H9 (cell line): Measurements from ENCODE around the gene CCDC57. TPM values are rescaled to one million over a fixed set of nuclear protein-coding genes. Genes with fewer than 3 reads are reported as not detected.

ENCODE experiments used
- DNase-seq: peaks from one replicate; pipeline ENCODE4 v3.0.0-alpha.2; 2017
- H2AFZ ChIP-seq: one replicate; pipeline ENCODE4 v1.6.1; 2013; ENCODE audit warnings: mild to moderate bottlenecking, low read length, control low read depth, moderate library complexity
- H2AK5ac ChIP-seq: 2 replicates; pipeline ENCODE4 v1.6.1; 2013; ENCODE audit warnings: low read length, control low read depth, mixed read lengths; ENCODE audit not compliant: insufficient read length
- H2BK120ac ChIP-seq: one replicate; pipeline ENCODE4 v1.6.1; 2013; ENCODE audit warnings: low read depth, mild to moderate bottlenecking, low read length, control low read depth, inconsistent platforms; ENCODE audit not compliant: poor library complexity, severe bottlenecking
- H2BK12ac ChIP-seq: 2 replicates; pipeline ENCODE4 v1.6.1; 2013; ENCODE audit warnings: low read length, control low read depth, mixed read lengths, low read depth; ENCODE audit not compliant: insufficient read length
- H2BK15ac ChIP-seq: 2 replicates; pipeline ENCODE4 v1.6.1; 2013; ENCODE audit warnings: low read depth, low read length, control low read depth
- H2BK20ac ChIP-seq: one replicate; pipeline ENCODE4 v1.6.1; 2013; ENCODE audit warnings: low read depth, mild to moderate bottlenecking, low read length, control low read depth, inconsistent platforms; ENCODE audit not compliant: poor library complexity, severe bottlenecking
- H2BK5ac ChIP-seq: 2 replicates; pipeline ENCODE4 v1.6.1; 2013; ENCODE audit warnings: low read length, control low read depth, mixed read lengths; ENCODE audit not compliant: insufficient read length
- H3K14ac ChIP-seq: 2 replicates; pipeline ENCODE4 v1.6.1; 2013; ENCODE audit warnings: low read length, control low read depth; ENCODE audit not compliant: insufficient read depth
- H3K18ac ChIP-seq: 2 replicates; pipeline ENCODE4 v1.6.1; 2013; ENCODE audit warnings: low read depth, mild to moderate bottlenecking, mixed read lengths, low read length, control low read depth; ENCODE audit not compliant: insufficient read length
- H3K23ac ChIP-seq: 2 replicates; pipeline ENCODE4 v1.6.1; 2013; ENCODE audit warnings: low read length, control low read depth, mixed read lengths, low read depth; ENCODE audit not compliant: insufficient read length
- H3K23me2 ChIP-seq: 2 replicates; pipeline ENCODE4 v1.6.1; 2013; ENCODE audit warnings: low read depth, mild to moderate bottlenecking, mixed read lengths, low read length, control low read depth; ENCODE audit not compliant: insufficient read length, poor library complexity, severe bottlenecking
- H3K27ac ChIP-seq: 2 replicates; pipeline ENCODE4 v1.5.1; 2013; ENCODE audit warnings: low read length, control low read depth, mixed read lengths, low read depth; ENCODE audit not compliant: insufficient read length
- H3K27me3 ChIP-seq: 2 replicates; pipeline ENCODE4 v1.6.1; 2013; ENCODE audit warnings: low read length, control low read depth, inconsistent platforms; ENCODE audit not compliant: insufficient read depth
- H3K4ac ChIP-seq: 2 replicates; pipeline ENCODE4 v1.6.1; 2013; ENCODE audit warnings: low read depth, mild to moderate bottlenecking, control low read depth, inconsistent platforms, low read length, moderate library complexity
- H3K4me1 ChIP-seq: 2 replicates; pipeline ENCODE4 v1.6.1; 2013; ENCODE audit warnings: low read length, control low read depth, inconsistent platforms; ENCODE audit not compliant: insufficient read depth
- H3K4me2 ChIP-seq: 2 replicates; pipeline ENCODE4 v1.6.1; 2013; ENCODE audit warnings: low read length, control low read depth, mixed read lengths; ENCODE audit not compliant: insufficient read length, insufficient read depth
- H3K56ac ChIP-seq: 2 replicates; pipeline ENCODE4 v1.6.1; 2013; ENCODE audit warnings: low read depth, mild to moderate bottlenecking, mixed read lengths, low read length, control low read depth; ENCODE audit not compliant: insufficient read length
- H3K79me1 ChIP-seq: 2 replicates; pipeline ENCODE4 v1.6.1; 2013; ENCODE audit warnings: low read depth, mild to moderate bottlenecking, moderate library complexity, low read length, control low read depth, inconsistent platforms; ENCODE audit not compliant: insufficient read depth, poor library complexity, severe bottlenecking
- H3K79me2 ChIP-seq: 2 replicates; pipeline ENCODE4 v1.6.1; 2013; ENCODE audit warnings: low read length, control low read depth, inconsistent platforms; ENCODE audit not compliant: insufficient read depth
- H3K9ac ChIP-seq: 2 replicates; pipeline ENCODE4 v1.6.1; 2013; ENCODE audit warnings: low read length, control low read depth, mixed read lengths; ENCODE audit not compliant: insufficient read length; ENCODE audit errors: extremely low read depth
- H3K9me3 ChIP-seq: one replicate; pipeline ENCODE4 v1.6.1; 2013; ENCODE audit warnings: low read depth, low read length, inconsistent platforms; ENCODE audit not compliant: control insufficient read depth
- H3T11ph ChIP-seq: one replicate; pipeline ENCODE4 v1.6.1; 2013; ENCODE audit warnings: mild to moderate bottlenecking, low read length, control low read depth, inconsistent platforms
- H4K20me1 ChIP-seq: one replicate; pipeline ENCODE4 v1.6.1; 2013; ENCODE audit not compliant: control insufficient read depth, insufficient read length, insufficient read depth
- H4K5ac ChIP-seq: 2 replicates; pipeline ENCODE4 v1.6.1; 2013; ENCODE audit warnings: low read depth, mild to moderate bottlenecking, mixed read lengths, low read length, control low read depth; ENCODE audit not compliant: insufficient read length
- H4K8ac ChIP-seq: replicated peaks from 2 replicates; pipeline ENCODE4 v1.6.1; 2013; ENCODE audit warnings: low read length, control low read depth, mixed read lengths, low read depth; ENCODE audit not compliant: insufficient read length
- H4K91ac ChIP-seq: 2 replicates; pipeline ENCODE4 v1.6.1; 2013; ENCODE audit warnings: low read depth, mild to moderate bottlenecking, moderate library complexity, mixed read lengths, low read length, control low read depth; ENCODE audit not compliant: insufficient read length
- H3K27ac Mint-ChIP-seq, 3 experiments: 2 replicates in 2 of 3; 3 replicates in 1 of 3; pipeline ENCODE4 v1.8.0; 2020 to 2021; ENCODE audit warnings: mixed read lengths in 3 of 3, mild to moderate bottlenecking in 1 of 3, moderate library complexity in 1 of 3
- H3K27me3 Mint-ChIP-seq: 2 replicates; pipeline ENCODE4 v1.8.0; 2021; ENCODE audit warnings: low read depth, mild to moderate bottlenecking, moderate library complexity, mixed read lengths
- H3K36me3 Mint-ChIP-seq, 3 experiments: 2 replicates in 2 of 3; 3 replicates in 1 of 3; pipeline ENCODE4 v1.8.0; 2020 to 2021; ENCODE audit warnings: low read depth in 3 of 3, mixed read lengths in 3 of 3; ENCODE audit not compliant: insufficient read depth in 1 of 3
- H3K4me1 Mint-ChIP-seq, 2 experiments: 2 replicates each; pipeline ENCODE4 v1.8.0; 2020; ENCODE audit warnings: mixed read lengths in 2 of 2
- H3K4me3 Mint-ChIP-seq, 2 experiments: 2 replicates in 1 of 2; 3 replicates in 1 of 2; pipeline ENCODE4 v1.8.0; 2020 to 2021; ENCODE audit warnings: mild to moderate bottlenecking in 2 of 2, mixed read lengths in 2 of 2, moderate library complexity in 1 of 2
- H3K9me3 Mint-ChIP-seq, 2 experiments: 2 replicates in 1 of 2; 3 replicates in 1 of 2; pipeline ENCODE4 v1.8.0; 2020; ENCODE audit warnings: mild to moderate bottlenecking in 2 of 2, mixed read lengths in 2 of 2, moderate library complexity in 1 of 2
- WGBS: extraction: QIAGEN DNeasy Blood & Tissue Kit; methylation state at CpG from one replicate; pipeline ENCODE4 v1.1.7; 2013; ENCODE audit warnings: missing lambda C conversion rate, low lambda C conversion rate, mixed read lengths; ENCODE audit not compliant: insufficient read length; ENCODE audit errors: extremely low coverage; 5-methylcytosine and 5-hydroxymethylcytosine counted together
- total RNA-seq: library from RNA; stranded (reverse); gene quantifications from 2 replicates; pipeline ENCODE4 v1.2.1, GENCODE V29; 2021
- TF ChIP-seq, protein P1 (sequence below): fragments of 200-600 bp; sonication (generic); conservative IDR thresholded peaks from 3 replicates; pipeline ENCODE4 v1.8.0; 2021; ENCODE audit warnings: antibody characterized with exemption, mild to moderate bottlenecking

Gene CCDC57
- total RNA-seq, 1 experiment from 2014 or later = 11.0 TPM

DNA sequence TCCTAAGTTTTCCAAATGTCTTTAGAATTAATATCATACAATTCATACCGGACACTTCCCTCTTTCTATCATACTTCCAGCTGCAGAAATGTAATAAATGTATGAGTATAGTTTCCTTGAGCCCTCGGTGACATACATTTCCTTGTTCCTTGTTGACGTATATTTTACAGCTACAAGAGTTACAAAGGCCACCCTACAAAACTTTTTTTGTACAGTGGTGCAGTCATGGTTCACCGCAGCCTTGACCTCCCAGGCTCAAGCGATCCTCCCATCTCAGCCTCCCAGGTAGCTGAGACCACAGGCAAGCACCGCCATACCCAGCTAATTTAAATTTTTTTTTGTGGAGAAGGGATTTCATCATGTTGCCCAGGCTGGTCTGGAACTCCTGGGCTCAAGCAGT, 139.8 kb downstream of the CCDC57 start:
- Histone ChIP-seq H2BK15ac (no peak overlapping the region), H3T11ph (no peak overlapping the region), H3K4ac (no peak overlapping the region), H3K4me2 (no peak overlapping the region), H3K79me2 (no peaks in the 10 kb centered on the region), H2AFZ (no peak overlapping the region), H2BK120ac (no peak overlapping the region), H2BK5ac (no peak overlapping the region), H2BK12ac (no peak overlapping the region), H4K5ac (no peak overlapping the region), H3K27ac (no peak overlapping the region), H4K20me1 (no peaks in the 10 kb centered on the region), H4K91ac (no peak overlapping the region), H3K79me1 (no peaks in the 10 kb centered on the region), H3K9ac (no peak overlapping the region), H3K23me2 (no peaks in the 10 kb centered on the region), H2AK5ac (no peak overlapping the region), H3K9me3 (no peaks in the 10 kb centered on the region), H4K8ac (no peak overlapping the region), H3K4me1 (no peaks in the 10 kb centered on the region), H2BK20ac (no peak overlapping the region), H3K14ac (no peak overlapping the region), H3K18ac (no peak overlapping the region), H3K23ac (no peak overlapping the region), H3K27me3 (no peaks in the 10 kb centered on the region), H3K56ac (no peak overlapping the region)
- TF ChIP-seq, protein P1, sequence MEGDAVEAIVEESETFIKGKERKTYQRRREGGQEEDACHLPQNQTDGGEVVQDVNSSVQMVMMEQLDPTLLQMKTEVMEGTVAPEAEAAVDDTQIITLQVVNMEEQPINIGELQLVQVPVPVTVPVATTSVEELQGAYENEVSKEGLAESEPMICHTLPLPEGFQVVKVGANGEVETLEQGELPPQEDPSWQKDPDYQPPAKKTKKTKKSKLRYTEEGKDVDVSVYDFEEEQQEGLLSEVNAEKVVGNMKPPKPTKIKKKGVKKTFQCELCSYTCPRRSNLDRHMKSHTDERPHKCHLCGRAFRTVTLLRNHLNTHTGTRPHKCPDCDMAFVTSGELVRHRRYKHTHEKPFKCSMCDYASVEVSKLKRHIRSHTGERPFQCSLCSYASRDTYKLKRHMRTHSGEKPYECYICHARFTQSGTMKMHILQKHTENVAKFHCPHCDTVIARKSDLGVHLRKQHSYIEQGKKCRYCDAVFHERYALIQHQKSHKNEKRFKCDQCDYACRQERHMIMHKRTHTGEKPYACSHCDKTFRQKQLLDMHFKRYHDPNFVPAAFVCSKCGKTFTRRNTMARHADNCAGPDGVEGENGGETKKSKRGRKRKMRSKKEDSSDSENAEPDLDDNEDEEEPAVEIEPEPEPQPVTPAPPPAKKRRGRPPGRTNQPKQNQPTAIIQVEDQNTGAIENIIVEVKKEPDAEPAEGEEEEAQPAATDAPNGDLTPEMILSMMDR = no peak
- H3K9me3 Mint-ChIP-seq = no peaks in the 10 kb centered on the region
- no peaks in the 10 kb centered on the region; a peak in 1 of 4 replicates for H3K4me1 Mint-ChIP-seq
- H3K27ac Mint-ChIP-seq = no peak overlapping the region
- no peaks in the 10 kb centered on the region; a peak in 1 of 7 replicates for H3K36me3 Mint-ChIP-seq
- WGBS = no CpG with 5 or more reads among the region's 6 CpGs
- DNase-seq = no peak
- H3K4me3 Mint-ChIP-seq = no peak overlapping the region; a peak in 1 of 5 replicates
- peaks cover 40% of the 10 kb centered on the region for H3K27me3 Mint-ChIP-seq
